ENCODE results near the gene SPECC1.
"Not testable (repeated sequence)": the region's sequence is repeated elsewhere in the genome, so short reads cannot be mapped to it uniquely, and the experiment has no call there.

SPECC1 gene

GRCh38 chr17:20236578-20237227 lies 227.5 kb downstream of the SPECC1 start:
- DNase-seq (ENCODE audit: low spot score), result no peak

- DNase-seq (ENCODE audit: low spot score), result not testable (repeated sequence)
Observed at GRCh38 chr17:20239776-20240175, 230.6 kb downstream of the SPECC1 start.

- DNase-seq (ENCODE audit: low spot score), result no peak
Observed at GRCh38 chr17:20241855-20242254, 232.7 kb downstream of the SPECC1 start.

- DNase-seq (ENCODE audit: low spot score), result no peak
Observed at GRCh38 chr17:20242271-20242670, 233.1 kb downstream of the SPECC1 start.

GRCh38 chr17:20243524-20243923 lies 234.4 kb downstream of the SPECC1 start:
- no peak for DNase-seq (ENCODE audit: low spot score)

- no peak for DNase-seq (ENCODE audit: low spot score)
Observed at GRCh38 chr17:20244671-20245070, 235.5 kb downstream of the SPECC1 start.

- no peak for DNase-seq (ENCODE audit: low spot score)
Observed at GRCh38 chr17:20246692-20247091, 237.5 kb downstream of the SPECC1 start.

- no peak for DNase-seq (ENCODE audit: low spot score)
Observed at GRCh38 chr17:20253323-20253722, 244.2 kb downstream of the SPECC1 start.

GRCh38 chr17:20254541-20254940 lies 245.4 kb downstream of the SPECC1 start:
- DNase-seq (ENCODE audit: low spot score), result no peak

- no peak for DNase-seq (ENCODE audit: low spot score)
Observed at GRCh38 chr17:20256144-20256543, 247.0 kb downstream of the SPECC1 start.

GRCh38 chr17:20257008-20257407 lies 247.8 kb downstream of the SPECC1 start:
- DNase-seq (ENCODE audit: low spot score), result no peak

- no peak for DNase-seq (ENCODE audit: low spot score)
Observed at GRCh38 chr17:20257798-20258197, 248.6 kb downstream of the SPECC1 start.

GRCh38 chr17:20259668-20260067 lies 250.5 kb downstream of the SPECC1 start:
- DNase-seq (ENCODE audit: low spot score), result no peak

GRCh38 chr17:20260268-20260667 lies 251.1 kb downstream of the SPECC1 start:
- DNase-seq (ENCODE audit: low spot score), result no peak

- DNase-seq (ENCODE audit: low spot score), result no peak
Observed at GRCh38 chr17:20262226-20263114, 253.3 kb downstream of the SPECC1 start.

GRCh38 chr17:20263115-20263433 lies 253.9 kb downstream of the SPECC1 start:
- DNase-seq (ENCODE audit: low spot score), result not testable (repeated sequence)

- DNase-seq (ENCODE audit: low spot score), result no peak
Observed at GRCh38 chr17:20263595-20263994, 254.4 kb downstream of the SPECC1 start.

- DNase-seq (ENCODE audit: low spot score), result no peak
Observed at GRCh38 chr17:20264996-20265395, 255.8 kb downstream of the SPECC1 start.

GRCh38 chr17:20266806-20267458 lies 257.8 kb downstream of the SPECC1 start:
- no peak for DNase-seq (ENCODE audit: low spot score)

- no peak for DNase-seq (ENCODE audit: low spot score)
Observed at GRCh38 chr17:20267459-20267842, 258.3 kb downstream of the SPECC1 start.

- no peak for DNase-seq (ENCODE audit: low spot score)
Observed at GRCh38 chr17:20270369-20270768, 261.2 kb downstream of the SPECC1 start.

GRCh38 chr17:20271011-20271610 lies 262.0 kb downstream of the SPECC1 start:
- DNase-seq (ENCODE audit: low spot score), result peak; percentile 1

All from NAMALWA (cell line).